Keratinocyte (primary cell): ENCODE results near the gene LGR4. TPM values are rescaled to one million over a fixed set of nuclear protein-coding genes. Genes with fewer than 3 reads are reported as not detected.

Source experiments
- DNase-seq: peaks from one replicate; pipeline ENCODE4 v3.0.0-alpha.2; 2011; ENCODE audit warnings: low read depth, missing footprints, low spot score
- FAIRE-seq: peaks from 2 replicates; lab custom pipeline; 2011; peaks lifted over from hg19 to GRCh38; lab: Jason Lieb, UNC
- H2AFZ ChIP-seq: 2 replicates; pipeline ENCODE4 v1.6.0; 2012; ENCODE audit warnings: low read length, control low read depth, inconsistent platforms; ENCODE audit not compliant: control insufficient read depth
- H3K27ac ChIP-seq: 2 replicates; pipeline ENCODE4 v1.5.1; 2011; ENCODE audit warnings: low read length; ENCODE audit not compliant: control insufficient read depth, insufficient read depth
- H3K27me3 ChIP-seq: 3 replicates; pipeline ENCODE4 v1.6.0; 2011; ENCODE audit warnings: low read length; ENCODE audit not compliant: control insufficient read depth, insufficient read depth; ENCODE audit errors: extremely low read depth
- H3K36me3 ChIP-seq, 2 experiments: 2 replicates in 1 of 2; 3 replicates in 1 of 2; pipeline ENCODE4 v1.5.1; 2011; ENCODE audit warnings: low read length in 2 of 2, mild to moderate bottlenecking in 1 of 2; ENCODE audit not compliant: control insufficient read depth in 2 of 2, insufficient read depth in 2 of 2; ENCODE audit errors: extremely low read depth in 1 of 2
- H3K4me1 ChIP-seq: 3 replicates; pipeline ENCODE4 v1.5.1; 2011; ENCODE audit warnings: low read length; ENCODE audit not compliant: control insufficient read depth, insufficient read depth; ENCODE audit errors: extremely low read depth
- H3K4me2 ChIP-seq: 3 replicates; pipeline ENCODE4 v1.6.0; 2011; ENCODE audit warnings: low read depth, low read length; ENCODE audit not compliant: control insufficient read depth, insufficient read depth; ENCODE audit errors: extremely low read depth
- H3K4me3 ChIP-seq, 3 experiments: fragments of 200-600 bp in 1 of 3; sonication (generic) in 1 of 3; 2 replicates in 2 of 3; 3 replicates in 1 of 3; pipeline ENCODE4 v1.5.1; 2011 to 2016; ENCODE audit warnings: low read length in 3 of 3, mild to moderate bottlenecking in 3 of 3, control low read depth in 2 of 3, inconsistent platforms in 1 of 3, low read depth in 1 of 3, mixed read lengths in 1 of 3, mixed run types in 1 of 3, moderate library complexity in 1 of 3; ENCODE audit not compliant: control insufficient read depth in 2 of 3, insufficient read depth in 2 of 3; ENCODE audit errors: extremely low read depth in 1 of 3
- H3K79me2 ChIP-seq: 2 replicates; pipeline ENCODE4 v1.6.0; 2012; ENCODE audit warnings: low read length; ENCODE audit not compliant: control insufficient read depth, insufficient read depth
- H3K9ac ChIP-seq: 3 replicates; pipeline ENCODE4 v1.6.0; 2011; ENCODE audit warnings: low read length; ENCODE audit not compliant: control insufficient read depth, insufficient read depth; ENCODE audit errors: extremely low read depth
- H3K9me1 ChIP-seq: 3 replicates; pipeline ENCODE4 v1.6.0; 2011; ENCODE audit warnings: low read length; ENCODE audit not compliant: control insufficient read depth, insufficient read depth; ENCODE audit errors: extremely low read depth
- H3K9me3 ChIP-seq: 2 replicates; pipeline ENCODE4 v1.5.1; 2012; ENCODE audit warnings: low read depth, low read length; ENCODE audit not compliant: control insufficient read depth
- H4K20me1 ChIP-seq: 3 replicates; pipeline ENCODE4 v1.6.0; 2011; ENCODE audit warnings: low read length; ENCODE audit not compliant: control insufficient read depth, insufficient read depth; ENCODE audit errors: extremely low read depth
- CTCF ChIP-seq, 3 experiments: IDR thresholded peaks in 1 of 3; conservative IDR thresholded peaks in 1 of 3; optimal IDR thresholded peaks in 1 of 3; 2 replicates in 2 of 3; 3 replicates in 1 of 3; pipeline versions ENCODE3 to v1.5.1; 2011; ENCODE audit warnings: low read length in 3 of 3, mild to moderate bottlenecking in 3 of 3, moderate library complexity in 2 of 3, control low read depth in 1 of 3, inconsistent platforms in 1 of 3; ENCODE audit not compliant: insufficient read depth in 2 of 3; ENCODE audit errors: extremely low read depth in 1 of 3
- EZH2 ChIP-seq: IDR thresholded peaks from one replicate; pipeline ENCODE4 v1.6.1; 2012; ENCODE audit warnings: inconsistent platforms, mild to moderate bottlenecking, low read length, moderate library complexity
- dilution Hi-C: fragments of 300-500 bp; cut with MboI; formaldehyde crosslinking; loops from one replicate; pipeline ENCODE4 v1.7.0; 2020; ENCODE audit warnings: low sequenced_read_pairs; ENCODE audit not compliant: extremely low pct_ligation_motif_present
- polyA plus RNA-seq, 5 experiments: library from polyadenylated mRNA; depleted of rRNA in 3 of 5; stranded (reverse) in 3 of 5; stranded (forward) in 1 of 5; unstranded in 1 of 5; fragments of >200 nt; gene quantifications; 1 replicate in 1 of 5; 2 replicates in 3 of 5; 3 replicates in 1 of 5; pipeline versions ENCODE4 v1.2.1 to v1.2.3, GENCODE V29; 2011 to 2012; ENCODE audit warnings: missing spikeins in 2 of 5, low read depth in 1 of 5, low replicate concordance in 1 of 5

Gene LGR4
- polyA plus RNA-seq, 1 donor (not counting 4 experiments of a cell fraction or from before 2014, with no cell fraction given), result 49.7 TPM

- H3K9ac ChIP-seq, result no peak overlapping the region
- no peaks in the 10 kb centered on the region for H3K9me1 ChIP-seq
- no peak for DNase-seq
- no peak overlapping the region for H3K4me3 ChIP-seq
- H2AFZ ChIP-seq, result no peak overlapping the region
- no peak overlapping the region for H3K4me2 ChIP-seq
- no peaks in the 10 kb centered on the region for H3K9me3 ChIP-seq
- no peak for FAIRE-seq
- TF ChIP-seq EZH2 (no peak), CTCF (optimal IDR thresholded peaks at IDR 0.05 in 1 of 3, IDR thresholded peaks at IDR 0.05 in 1 of 3, conservative IDR thresholded peaks at IDR 0.05 in 1 of 3; ENCODE audit: extremely low read depth in 1 of 3, insufficient read depth in 2 of 3, low read length in 3 of 3) (no peak)
- H3K79me2 ChIP-seq, result no peaks in the 10 kb centered on the region
- no peaks in the 10 kb centered on the region for H3K4me1 ChIP-seq
- H4K20me1 ChIP-seq, result no peaks in the 10 kb centered on the region
- no peaks in the 10 kb centered on the region for H3K36me3 ChIP-seq
- dilution Hi-C loops, result no loop called here
- no peaks in the 10 kb centered on the region for H3K27me3 ChIP-seq
- H3K27ac ChIP-seq, result no peak overlapping the region
These were observed 117.0 kb downstream of the LGR4 start for GRCh38 chr11:27355575-27356104.

- Histone ChIP-seq H3K36me3 (no peaks in the 10 kb centered on the region), H3K27me3 (no peaks in the 10 kb centered on the region), H3K9me3 (no peaks in the 10 kb centered on the region), H3K4me1 (no peaks in the 10 kb centered on the region), H3K4me3 (no peak overlapping the region), H3K79me2 (no peaks in the 10 kb centered on the region), H3K4me2 (no peak overlapping the region), H3K9me1 (no peaks in the 10 kb centered on the region), H3K27ac (no peak overlapping the region), H3K9ac (no peak overlapping the region), H4K20me1 (no peaks in the 10 kb centered on the region), H2AFZ (no peak overlapping the region)
- no peak for TF ChIP-seq CTCF (optimal IDR thresholded peaks at IDR 0.05 in 1 of 3, IDR thresholded peaks at IDR 0.05 in 1 of 3, conservative IDR thresholded peaks at IDR 0.05 in 1 of 3; ENCODE audit: extremely low read depth in 1 of 3, insufficient read depth in 2 of 3, low read length in 3 of 3)
- no peak for TF ChIP-seq EZH2
- dilution Hi-C loops, result no loop called here
- FAIRE-seq, result no peak
- DNase-seq, result no peak
These were observed 118.1 kb downstream of the LGR4 start for GRCh38 chr11:27354359-27354965.
